IMR-90 (cell line): Measurements from ENCODE around the gene INF2. TPM values are rescaled to one million over a fixed set of nuclear protein-coding genes. Genes with fewer than 3 reads are reported as not detected.
"Not testable (repeated sequence)": the region's sequence is repeated elsewhere in the genome, so short reads cannot be mapped to it uniquely, and the experiment has no call there.

Experiments used
- ATAC-seq: fragments of 200-7000 bp; cut with Tn5 transposase; 2 replicates; pipeline ENCODE4 v1.9.1; 2020; ENCODE audit warnings: low read depth, mild to moderate bottlenecking, moderate library complexity
- BruUV-seq: library from RNA; stranded (reverse); fragments of 400-500 nt; replicated peaks from 2 replicates; lab custom pipeline; 2021; lab: Mats Ljungman, UMichigan
- CTCF ChIA-PET: fragments of 300-600 bp; formaldehyde crosslinking; extraction: SDS; loops from one replicate; lab custom pipeline; 2021; ENCODE audit warnings: antibody characterized with exemption; lab: Yijun Ruan, JAX
- POLR2A ChIA-PET: fragments of 300-600 bp; sonication (Branson Sonifier 250); formaldehyde crosslinking; loops from one replicate; lab custom pipeline; 2022; ENCODE audit warnings: antibody characterized with exemption; ENCODE audit not compliant: unreplicated experiment; lab: Charles Lee
- DNase-seq: peaks from one replicate; pipeline ENCODE4 v3.0.0; 2013
- H2AFZ ChIP-seq: replicated peaks from 2 replicates; pipeline ENCODE3; 2013; ENCODE audit warnings: low read length, mild to moderate bottlenecking; ENCODE audit not compliant: poor library complexity
- H2AK5ac ChIP-seq: 2 replicates; pipeline ENCODE4 v1.6.1; 2013; ENCODE audit warnings: low read depth, low read length, inconsistent platforms
- H2AK9ac ChIP-seq: replicated peaks from 2 replicates; pipeline ENCODE3; 2013; ENCODE audit warnings: mild to moderate bottlenecking, low read depth, low read length, moderate library complexity; ENCODE audit not compliant: poor library complexity
- H2BK120ac ChIP-seq: 2 replicates; pipeline ENCODE4 v1.6.1; 2013; ENCODE audit warnings: low read depth, low read length, inconsistent platforms
- H2BK15ac ChIP-seq: 3 replicates; pipeline ENCODE4 v1.6.1; 2013; ENCODE audit warnings: low read depth, low read length, inconsistent platforms
- H2BK20ac ChIP-seq: 2 replicates; pipeline ENCODE4 v1.6.1; 2013; ENCODE audit warnings: low read depth, mild to moderate bottlenecking, inconsistent platforms, low read length, moderate library complexity
- H2BK5ac ChIP-seq: 2 replicates; pipeline ENCODE4 v1.6.1; 2013; ENCODE audit warnings: mild to moderate bottlenecking, low read depth, low read length, inconsistent platforms; ENCODE audit not compliant: poor library complexity, severe bottlenecking
- H3K14ac ChIP-seq: replicated peaks from 2 replicates; pipeline ENCODE4 v1.6.1; 2013; ENCODE audit warnings: low read depth, low read length, inconsistent platforms
- H3K18ac ChIP-seq: 2 replicates; pipeline ENCODE4 v1.6.1; 2013; ENCODE audit warnings: low read depth, low read length, control low read depth
- H3K23ac ChIP-seq: 2 replicates; pipeline ENCODE4 v1.6.1; 2013; ENCODE audit warnings: low read depth, low read length, inconsistent platforms
- H3K27ac ChIP-seq: 2 replicates; pipeline ENCODE4 v1.5.1; 2013; ENCODE audit warnings: mild to moderate bottlenecking, control low read depth, low read length; ENCODE audit not compliant: insufficient read depth
- H3K27me3 ChIP-seq: 2 replicates; pipeline ENCODE4 v1.6.1; 2013; ENCODE audit warnings: low read length; ENCODE audit not compliant: control insufficient read depth, insufficient read depth
- H3K36me3 ChIP-seq: 2 replicates; pipeline ENCODE4 v1.6.1; 2013; ENCODE audit warnings: low read length, mixed read lengths; ENCODE audit not compliant: control insufficient read depth, insufficient read depth
- H3K4ac ChIP-seq: 2 replicates; pipeline ENCODE4 v1.6.1; 2013; ENCODE audit warnings: low read depth, low read length, inconsistent platforms
- H3K4me1 ChIP-seq: 2 replicates; pipeline ENCODE4 v1.6.1; 2013; ENCODE audit warnings: low read length, mixed read lengths; ENCODE audit not compliant: control insufficient read depth, insufficient read depth
- H3K4me2 ChIP-seq: 2 replicates; pipeline ENCODE4 v1.6.1; 2013; ENCODE audit warnings: low read depth, mild to moderate bottlenecking, control low read depth, low read length, moderate library complexity
- H3K4me3 ChIP-seq: 2 replicates; pipeline ENCODE4 v1.5.1; 2013; ENCODE audit warnings: low read depth, mild to moderate bottlenecking, control low read depth, low read length, moderate library complexity; ENCODE audit not compliant: insufficient read depth
- H3K56ac ChIP-seq: 2 replicates; pipeline ENCODE4 v1.6.1; 2013; ENCODE audit warnings: low read length, inconsistent platforms; ENCODE audit not compliant: insufficient read depth; ENCODE audit errors: extremely low read depth
- H3K79me1 ChIP-seq, 2 experiments: 2 replicates each; pipeline ENCODE4 v1.6.1; 2013; ENCODE audit warnings: low read length in 2 of 2, inconsistent platforms in 1 of 2, low read depth in 1 of 2
- H3K9ac ChIP-seq: 2 replicates; pipeline ENCODE4 v1.6.1; 2013; ENCODE audit warnings: low read depth, low read length, control low read depth
- H3K9me1 ChIP-seq: 2 replicates; pipeline ENCODE4 v1.6.1; 2013; ENCODE audit warnings: low read length, inconsistent platforms; ENCODE audit not compliant: insufficient read depth
- H3K9me3 ChIP-seq: 2 replicates; pipeline ENCODE4 v1.6.1; 2013; ENCODE audit warnings: low read length; ENCODE audit not compliant: control insufficient read depth, insufficient read depth
- H4K20me1 ChIP-seq: 2 replicates; pipeline ENCODE4 v1.6.1; 2013; ENCODE audit warnings: low read length, inconsistent platforms; ENCODE audit not compliant: insufficient read depth
- H4K5ac ChIP-seq: 2 replicates; pipeline ENCODE4 v1.6.1; 2013; ENCODE audit warnings: mild to moderate bottlenecking, low read depth, low read length, control low read depth
- H4K8ac ChIP-seq, 2 experiments: 2 replicates each; pipeline ENCODE4 v1.6.1; 2013; ENCODE audit warnings: low read depth in 2 of 2, low read length in 2 of 2, control low read depth in 1 of 2, inconsistent platforms in 1 of 2
- H4K91ac ChIP-seq: 2 replicates; pipeline ENCODE4 v1.6.1; 2013; ENCODE audit warnings: low read depth, low read length, inconsistent platforms; ENCODE audit not compliant: insufficient read depth
- WGBS, 2 experiments: methylation state at CpG; one replicate each; pipeline versions ENCODE4 v1.1.5 to v1.1.7; 2013; ENCODE audit warnings: missing lambda C conversion rate in 2 of 2; ENCODE audit not compliant: insufficient read length in 1 of 2; ENCODE audit errors: extremely low coverage in 2 of 2; 5-methylcytosine and 5-hydroxymethylcytosine counted together
- dilution Hi-C: fragments of 300-500 bp; cut with HindIII; formaldehyde crosslinking; loops from one replicate; pipeline ENCODE4 v1.14.3; 2018; ENCODE audit warnings: low sequenced_read_pairs; ENCODE audit not compliant: unreplicated experiment
- in situ Hi-C: fragments of 300-500 bp; cut with MboI; formaldehyde crosslinking; loops from 3 replicates; pipeline ENCODE4 v1.14.3; 2019; ENCODE audit warnings: low sequenced_read_pairs, inconsistent platforms, mixed read lengths
- intact Hi-C: fragments of 100-400 bp; cut with micrococcal nuclease; formaldehyde crosslinking; loops from 2 replicates; pipeline ENCODE4 v1.10.0; 2022
- polyA plus RNA-seq, 3 experiments: library from polyadenylated mRNA; depleted of rRNA; stranded (reverse); fragments of >200 nt; gene quantifications; 2 replicates each; pipeline ENCODE4 v1.2.3, GENCODE V29; 2012; ENCODE audit warnings: low replicate concordance in 1 of 3
- total RNA-seq: library from RNA; depleted of rRNA; stranded (reverse); fragments of >200 nt; gene quantifications from 2 replicates; pipeline ENCODE4 v1.2.3, GENCODE V29; 2012
- TF ChIP-seq, protein P1 (sequence below): fragments of 150-350 bp; IDR thresholded peaks from 2 replicates; pipeline ENCODE4 v1.6.1; 2016; ENCODE audit warnings: low read depth, mild to moderate bottlenecking, low read length, moderate library complexity, borderline replicate concordance
- TF ChIP-seq, protein P2 (sequence below): fragments of 150-350 bp; IDR thresholded peaks from 2 replicates; pipeline ENCODE4 v1.6.1; 2017; ENCODE audit warnings: mild to moderate bottlenecking, antibody characterized with exemption, low read length, low read depth

INF2 gene
- total and polyA plus RNA-seq, 2 of the 4 experiments (the other 2 are of a cell fraction), result 16.8 to 62.1 TPM

DNA sequence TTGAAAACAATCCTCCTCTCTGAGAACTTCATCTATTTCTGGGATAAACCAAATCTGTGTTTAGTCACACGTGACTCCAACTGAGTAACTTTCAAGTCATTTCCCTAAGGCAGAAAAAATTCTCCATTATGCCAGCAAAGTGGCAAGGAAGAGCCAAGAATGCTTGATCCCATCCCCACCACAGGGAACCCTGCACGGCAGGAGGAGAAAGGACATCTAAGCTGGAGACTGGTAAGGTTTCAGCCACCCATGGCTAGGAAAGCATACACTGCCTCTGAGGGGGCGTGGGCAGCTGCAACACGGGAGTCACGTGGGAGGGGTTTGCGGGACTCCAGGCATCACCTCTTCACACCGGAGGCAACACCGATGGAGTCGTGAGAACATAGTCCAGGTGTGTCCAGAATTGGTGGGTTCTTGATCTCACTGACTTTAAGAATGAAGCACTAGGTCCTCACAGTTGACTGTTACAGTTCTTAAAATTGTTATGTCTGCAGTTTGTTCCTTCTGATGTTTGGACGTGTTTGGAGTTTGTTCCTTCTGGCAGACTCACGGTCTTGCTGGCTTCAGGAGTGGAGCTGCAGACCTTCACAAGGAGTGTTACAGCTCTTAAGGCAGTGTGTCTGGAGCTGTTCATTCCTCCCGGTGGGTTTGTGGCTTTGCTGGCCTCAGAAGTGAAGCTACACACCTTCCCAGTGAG lies 60.8 kb downstream of the INF2 start:
- H3K23ac ChIP-seq, result peak overlapping the region; percentile 48
- dilution Hi-C loops (no loop called here), intact Hi-C loops (no loop called here), in situ Hi-C loops (no loop called here)
- H2AK5ac ChIP-seq, result peak overlapping the region; percentile 61
- peaks cover 33% of the 10 kb centered on the region for H3K4me1 ChIP-seq
- ATAC-seq, result no peak
- H3K27ac ChIP-seq, result peak overlapping the region; percentile 64
- peaks cover 21% of the 10 kb centered on the region for H4K20me1 ChIP-seq
- H4K8ac ChIP-seq, result peak overlapping the region; percentile 11 to 80; a peak in 2 of 4 replicates
- no peaks in the 10 kb centered on the region for H3K27me3 ChIP-seq
- H3K56ac ChIP-seq, result peak overlapping the region; percentile 38; the same call in 1 of the 2 replicates
- H3K18ac ChIP-seq, result peak overlapping the region; percentile 3; the same call in 1 of the 2 replicates
- no peak overlapping the region for H3K9ac ChIP-seq
- H4K5ac ChIP-seq, result peak overlapping the region; percentile 5; the same call in 1 of the 2 replicates
- H2BK15ac ChIP-seq, result 0 out of 3 replicates have a peak overlapping the region, but pooled peaks have one; percentile 14
- WGBS, 2 experiments, result 86% methylated on average over 7 of the region's 12 CpGs; no CpG with 5 or more reads in 1 of the 2 experiments
- peak overlapping the region; percentile 19; the same call in 1 of the 2 replicates for H4K91ac ChIP-seq
- TF ChIP-seq, protein P1, sequence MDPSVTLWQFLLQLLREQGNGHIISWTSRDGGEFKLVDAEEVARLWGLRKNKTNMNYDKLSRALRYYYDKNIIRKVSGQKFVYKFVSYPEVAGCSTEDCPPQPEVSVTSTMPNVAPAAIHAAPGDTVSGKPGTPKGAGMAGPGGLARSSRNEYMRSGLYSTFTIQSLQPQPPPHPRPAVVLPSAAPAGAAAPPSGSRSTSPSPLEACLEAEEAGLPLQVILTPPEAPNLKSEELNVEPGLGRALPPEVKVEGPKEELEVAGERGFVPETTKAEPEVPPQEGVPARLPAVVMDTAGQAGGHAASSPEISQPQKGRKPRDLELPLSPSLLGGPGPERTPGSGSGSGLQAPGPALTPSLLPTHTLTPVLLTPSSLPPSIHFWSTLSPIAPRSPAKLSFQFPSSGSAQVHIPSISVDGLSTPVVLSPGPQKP, result no peak
- TF ChIP-seq, protein P2, sequence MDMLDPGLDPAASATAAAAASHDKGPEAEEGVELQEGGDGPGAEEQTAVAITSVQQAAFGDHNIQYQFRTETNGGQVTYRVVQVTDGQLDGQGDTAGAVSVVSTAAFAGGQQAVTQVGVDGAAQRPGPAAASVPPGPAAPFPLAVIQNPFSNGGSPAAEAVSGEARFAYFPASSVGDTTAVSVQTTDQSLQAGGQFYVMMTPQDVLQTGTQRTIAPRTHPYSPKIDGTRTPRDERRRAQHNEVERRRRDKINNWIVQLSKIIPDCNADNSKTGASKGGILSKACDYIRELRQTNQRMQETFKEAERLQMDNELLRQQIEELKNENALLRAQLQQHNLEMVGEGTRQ, result peak; percentile 56
- peak overlapping the region; percentile 67 for H3K14ac ChIP-seq
- peak overlapping the region; percentile 84 for H2AFZ ChIP-seq
- no TSS peak for BruUV-seq
- peak overlapping the region; percentile 72; the same call in 1 of the 2 replicates for H2BK120ac ChIP-seq
- peaks cover 17% of the 10 kb centered on the region for H3K9me1 ChIP-seq
- no peak overlapping the region for H3K4me3 ChIP-seq
- H3K4ac ChIP-seq, result peak overlapping the region; percentile 68; the same call in 1 of the 2 replicates
- H3K79me1 ChIP-seq, result peaks cover 0 to 19% of the 10 kb centered on the region in 2 experiments; a peak in 2 of 4 replicates
- peak; percentile 48 for DNase-seq
- H2BK20ac ChIP-seq, result peak overlapping the region; percentile 71; the same call in 1 of the 2 replicates
- H2AK9ac ChIP-seq, result peak overlapping the region; percentile 35
- H2BK5ac ChIP-seq, result peak overlapping the region; percentile 88
- peaks cover under 1% of the 10 kb centered on the region; the same call in 1 of the 2 replicates for H3K36me3 ChIP-seq
- H3K4me2 ChIP-seq, result no peak overlapping the region
- no peaks in the 10 kb centered on the region for H3K9me3 ChIP-seq
- ChIA-PET POLR2A (no interaction called here), CTCF (no interaction called here)

DNA sequence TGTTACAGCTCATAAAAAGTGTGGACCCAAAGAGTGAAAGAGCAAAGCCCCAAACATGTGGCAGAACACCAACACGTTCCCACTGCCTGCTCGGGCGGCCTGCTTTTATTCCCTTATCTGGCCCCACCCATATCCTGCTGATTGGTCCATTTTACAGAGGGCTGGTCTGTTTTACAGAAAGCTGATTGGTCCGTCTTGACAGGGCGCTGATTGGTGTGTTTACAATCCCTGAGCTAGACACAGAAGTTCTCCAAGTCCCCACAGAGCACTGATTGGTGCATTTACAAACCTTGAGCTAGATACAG lies 61.3 kb downstream of the INF2 start:
- H3K36me3 ChIP-seq, H3K4me2 ChIP-seq, H3K18ac ChIP-seq, H4K91ac ChIP-seq, in situ Hi-C loops, H2AK9ac ChIP-seq, intact Hi-C loops, H2BK120ac ChIP-seq, BruUV-seq, POLR2A ChIA-PET, H4K8ac ChIP-seq, H3K14ac ChIP-seq, dilution Hi-C loops, H2BK15ac ChIP-seq, H3K56ac ChIP-seq, CTCF ChIA-PET, H3K27me3 ChIP-seq, H3K4me3 ChIP-seq, H3K27ac ChIP-seq, H3K9me3 ChIP-seq, ATAC-seq, DNase-seq, H3K9ac ChIP-seq: not testable (repeated sequence)
- Histone ChIP-seq H2AK5ac (peak overlapping the region; percentile 61), H3K9me1 (peaks cover 17% of the 10 kb centered on the region), H3K4ac (peak overlapping the region; percentile 68; the same call in 1 of the 2 replicates), H2BK5ac (peak overlapping the region; percentile 88), H2AFZ (peak overlapping the region; percentile 84), H3K4me1 (peaks cover 33% of the 10 kb centered on the region), H4K20me1 (peaks cover 26% of the 10 kb centered on the region), H3K79me1 (peaks cover 0 to 23% of the 10 kb centered on the region in 2 experiments; a peak in 2 of 4 replicates), H4K5ac (peak overlapping the region; percentile 5; the same call in 1 of the 2 replicates), H2BK20ac (peak overlapping the region; percentile 71; the same call in 1 of the 2 replicates), H3K23ac (peak overlapping the region; percentile 16; the same call in 1 of the 2 replicates)
- no CpG with 5 or more reads among the region's 5 CpGs for WGBS, 2 experiments
